HEK293T (cell line): ENCODE data around the gene MYBPH.

Experiments used
- CTCF ChIA-PET: fragments of 350-600 bp; formaldehyde crosslinking; extraction: SDS; loops from one replicate; lab custom pipeline; 2021; ENCODE audit warnings: antibody characterized with exemption, inconsistent platforms; lab: Yijun Ruan, JAX
- POLR2A ChIA-PET: fragments of 350-600 bp; formaldehyde crosslinking; extraction: SDS; loops from one replicate; lab custom pipeline; 2020; ENCODE audit warnings: antibody characterized with exemption, inconsistent platforms; lab: Yijun Ruan, JAX
- DNase-seq: peaks from one replicate; pipeline ENCODE4 v3.0.0; 2012; ENCODE audit warnings: mixed read lengths; ENCODE audit errors: extremely low spot score
- ARNT ChIP-seq: fragments of 450-650 bp; IDR thresholded peaks from 2 replicates; pipeline ENCODE4 v1.6.1; 2017; ENCODE audit warnings: mild to moderate bottlenecking
- BHLHE40 ChIP-seq: fragments of 450-650 bp; IDR thresholded peaks from 2 replicates; pipeline ENCODE4 v1.6.1; 2016; ENCODE audit warnings: mild to moderate bottlenecking, moderate library complexity, borderline replicate concordance
- CTBP1 ChIP-seq: fragments of 450-650 bp; IDR thresholded peaks from 2 replicates; pipeline ENCODE4 v1.6.1; 2016; ENCODE audit warnings: borderline replicate concordance
- ELF4 ChIP-seq: fragments of 450-650 bp; IDR thresholded peaks from 2 replicates; pipeline ENCODE4 v1.6.1; 2017; ENCODE audit warnings: antibody characterized with exemption
- FOXA1 ChIP-seq: fragments of 450-650 bp; IDR thresholded peaks from 2 replicates; pipeline ENCODE4 v1.6.1; 2016; ENCODE audit warnings: mild to moderate bottlenecking
- FOXK2 ChIP-seq: fragments of 450-650 bp; IDR thresholded peaks from 2 replicates; pipeline ENCODE4 v1.6.1; 2016; ENCODE audit warnings: mild to moderate bottlenecking
- FOXM1 ChIP-seq: fragments of 450-650 bp; IDR thresholded peaks from 2 replicates; pipeline ENCODE4 v1.6.1; 2017; ENCODE audit warnings: mild to moderate bottlenecking, borderline replicate concordance
- HDGF ChIP-seq: fragments of 450-650 bp; IDR thresholded peaks from 2 replicates; pipeline ENCODE4 v1.6.1; 2017; ENCODE audit warnings: antibody characterized with exemption, borderline replicate concordance
- L3MBTL2 ChIP-seq: fragments of 450-650 bp; conservative IDR thresholded peaks from 2 replicates; pipeline ENCODE4 v1.6.1; 2016; ENCODE audit warnings: mild to moderate bottlenecking
- LEF1 ChIP-seq: fragments of 450-650 bp; IDR thresholded peaks from 2 replicates; pipeline ENCODE4 v1.6.1; 2017; ENCODE audit warnings: mild to moderate bottlenecking, borderline replicate concordance
- NFRKB ChIP-seq: fragments of 450-650 bp; IDR thresholded peaks from 2 replicates; pipeline ENCODE4 v1.6.1; 2016; ENCODE audit warnings: mild to moderate bottlenecking, moderate library complexity
- PKNOX1 ChIP-seq: fragments of 450-650 bp; IDR thresholded peaks from 2 replicates; pipeline ENCODE4 v1.6.1; 2016
- SP1 ChIP-seq: fragments of 450-650 bp; IDR thresholded peaks from 2 replicates; pipeline ENCODE4 v1.6.1; 2017
- SUZ12 ChIP-seq: fragments of 450-650 bp; IDR thresholded peaks from 2 replicates; pipeline ENCODE4 v1.6.1; 2016; ENCODE audit warnings: mild to moderate bottlenecking
- TARDBP ChIP-seq: fragments of 450-650 bp; IDR thresholded peaks from 2 replicates; pipeline ENCODE4 v1.6.1; 2016
- ZNF384 ChIP-seq: fragments of 450-650 bp; IDR thresholded peaks from 2 replicates; pipeline ENCODE4 v1.6.1; 2016

MYBPH gene

GRCh38 chr1:203126151-203126865 lies 49.3 kb downstream of the MYBPH start:
- TF ChIP-seq SUZ12 (no peak), ARNT (no peak), LEF1 (no peak)
- CTCF ChIA-PET = interaction anchor here (1.1 to 4.3 kb wide), 6 partner anchors 9 to 143 kb away, joined by 3 to 19 read pairs (median 6); no protein-coding TSS in a partner anchor
- peak; percentile 68 for DNase-seq
- POLR2A ChIA-PET = no interaction called here

- ChIA-PET POLR2A (no interaction called here), CTCF (no interaction called here)
- TF ChIP-seq PKNOX1 = no peak
- TF ChIP-seq TARDBP = no peak
- no peak for TF ChIP-seq LEF1
- no peak for TF ChIP-seq BHLHE40
- no peak for TF ChIP-seq FOXK2
- TF ChIP-seq SUZ12 = no peak
- TF ChIP-seq FOXM1 = no peak
- no peak for TF ChIP-seq FOXA1
- DNase-seq = no peak
Observed at GRCh38 chr1:203124546-203125317, 50.9 kb downstream of the MYBPH start.

GRCh38 chr1:203124011-203124410 lies 51.6 kb downstream of the MYBPH start:
- TF ChIP-seq HDGF (no peak), LEF1 (no peak), FOXA1 (no peak), ARNT (no peak), L3MBTL2 (no peak), CTBP1 (no peak), PKNOX1 (no peak), FOXK2 (no peak), NFRKB (no peak), TARDBP (no peak), FOXM1 (no peak)
- no peak for DNase-seq
- ChIA-PET CTCF (no interaction called here), POLR2A (no interaction called here)

- ChIA-PET POLR2A (no interaction called here), CTCF (interaction anchor here (1.2 kb wide), 1 partner anchor 50 kb away, joined by 3 read pairs; no protein-coding TSS in a partner anchor)
- no peak for DNase-seq
- no peak for TF ChIP-seq ZNF384
- no peak for TF ChIP-seq TARDBP
- TF ChIP-seq ELF4 = no peak
- TF ChIP-seq SUZ12 = no peak
- TF ChIP-seq LEF1 = no peak
- no peak for TF ChIP-seq SP1
- TF ChIP-seq L3MBTL2 = no peak
- TF ChIP-seq ARNT = no peak
- no peak for TF ChIP-seq HDGF
- no peak for TF ChIP-seq PKNOX1
Observed at GRCh38 chr1:203122159-203122558, 53.5 kb downstream of the MYBPH start.

- ChIA-PET CTCF (interaction anchor here (1.2 kb wide), 2 partner anchors 51 to 148 kb away, joined by 3 to 4 read pairs; no protein-coding TSS in a partner anchor), POLR2A (no interaction called here)
- TF ChIP-seq CTBP1 (no peak), FOXA1 (no peak), ELF4 (no peak), SP1 (no peak), LEF1 (no peak), BHLHE40 (no peak), ZNF384 (no peak), L3MBTL2 (no peak), HDGF (no peak)
- DNase-seq = no peak
Observed at GRCh38 chr1:203121186-203122015, 54.2 kb downstream of the MYBPH start.
